Loucy (cell line): ENCODE data around the gene SP3.

Source experiments
- CTCF ChIP-seq: fragments of 200-600 bp; sonication (generic); conservative IDR thresholded peaks from 2 replicates; pipeline ENCODE4 v1.5.1; 2014; ENCODE audit warnings: mild to moderate bottlenecking, antibody characterized with exemption, low read length
- EZH2phosphoT487 ChIP-seq: fragments of 200-600 bp; IDR thresholded peaks from 2 replicates; pipeline ENCODE4 v1.6.1; 2018; ENCODE audit warnings: antibody characterized with exemption, mild to moderate bottlenecking, moderate library complexity, borderline replicate concordance

- no peak for TF ChIP-seq CTCF
- TF ChIP-seq EZH2phosphoT487, result no peak
These were observed 7.0 kb upstream of the SP3 start for GRCh38 chr2:173972165-173972564.
